NAMALWA (cell line): Measurements from ENCODE around the gene HOXC11.

Experiments used
- DNase-seq: peaks from one replicate; pipeline ENCODE4 v3.0.0-alpha.2; 2015; ENCODE audit warnings: low spot score

HOXC11 gene

GRCh38 chr12:53972722-53973235 is at the start of gene HOXC11:
TSS of gene HOXC11 (plus strand) at chr12:53973126. CDS start at chr12:53973242, 116 bp downstream.
- no peak for DNase-seq

GRCh38 chr12:53924521-53925405 is 48.2 kb upstream of the HOXC11 start:
- DNase-seq: no peak

GRCh38 chr12:53927220-53928029 is 45.5 kb upstream of the HOXC11 start:
- no peak for DNase-seq

GRCh38 chr12:53928054-53928835 is 44.7 kb upstream of the HOXC11 start:
- no peak for DNase-seq

GRCh38 chr12:53929527-53929926 is 43.4 kb upstream of the HOXC11 start:
- no peak for DNase-seq

- DNase-seq: no peak
These were observed 42.2 kb upstream of the HOXC11 start for GRCh38 chr12:53930591-53931255.

GRCh38 chr12:53931844-53932581 is 40.9 kb upstream of the HOXC11 start:
- no peak for DNase-seq

- no peak for DNase-seq
These were observed 40.0 kb upstream of the HOXC11 start for GRCh38 chr12:53932915-53933314.

GRCh38 chr12:53935383-53936341 is 37.3 kb upstream of the HOXC11 start:
- no peak for DNase-seq

- no peak for DNase-seq
These were observed 35.8 kb upstream of the HOXC11 start for GRCh38 chr12:53937099-53937498.

- no peak for DNase-seq
These were observed 35.2 kb upstream of the HOXC11 start for GRCh38 chr12:53937596-53938325.

GRCh38 chr12:53938326-53939140 is 34.4 kb upstream of the HOXC11 start, which contains the start of gene HOXC13:
TSS of gene HOXC13 (plus strand) at chr12:53938831. CDS start at chr12:53938907, 76 bp downstream.
- DNase-seq: peak; percentile 62

- DNase-seq: no peak
These were observed 33.5 kb upstream of the HOXC11 start for GRCh38 chr12:53939141-53940108.

GRCh38 chr12:53940443-53941014 is 32.4 kb upstream of the HOXC11 start:
- DNase-seq: no peak

- no peak for DNase-seq
These were observed 31.7 kb upstream of the HOXC11 start for GRCh38 chr12:53941187-53941586.

- DNase-seq: no peak
These were observed 31.2 kb upstream of the HOXC11 start for GRCh38 chr12:53941750-53942149.
